Spleen (tissue), 11 donors: ENCODE results near the gene BBOX1. TPM values are rescaled to one million over a fixed set of nuclear protein-coding genes. Genes with fewer than 3 reads are reported as not detected.

Experiments
- DNase-seq: peaks from one replicate; pipeline ENCODE4 v3.0.0-alpha.2; 2020
- H3K27ac ChIP-seq, 8 donors: fragments of 200-600 bp; sonication (generic) in 7 of 8; 1 replicate in 4 of 8; 2 replicates in 4 of 8; pipeline versions ENCODE4 v1.5.0 to v1.8.0; 2016 to 2021; ENCODE audit warnings: inconsistent platforms in 4 of 8, mild to moderate bottlenecking in 4 of 8, moderate library complexity in 1 of 8
- H3K27me3 ChIP-seq, 7 donors: fragments of 200-600 bp; sonication (generic) in 6 of 7; replicated peaks in 1 of 7; 1 replicate in 4 of 7; 2 replicates in 3 of 7; pipeline versions ENCODE4 v1.5.0 to v1.8.0; 2016 to 2021; ENCODE audit warnings: inconsistent platforms in 3 of 7, mild to moderate bottlenecking in 1 of 7
- H3K36me3 ChIP-seq, 6 donors: fragments of 200-600 bp; sonication (generic) in 5 of 6; 1 replicate in 4 of 6; 2 replicates in 2 of 6; pipeline versions ENCODE4 v1.5.0 to v1.8.0; 2016 to 2021; ENCODE audit warnings: inconsistent platforms in 2 of 6
- H3K4me1 ChIP-seq, 6 donors: fragments of 200-600 bp; sonication (generic) in 5 of 6; 1 replicate in 3 of 6; 2 replicates in 3 of 6; pipeline versions ENCODE4 v1.5.0 to v1.8.0; 2016 to 2021; ENCODE audit warnings: inconsistent platforms in 3 of 6
- H3K4me3 ChIP-seq, 8 donors: fragments of 200-600 bp; sonication (generic) in 7 of 8; 1 replicate in 4 of 8; 2 replicates in 4 of 8; pipeline versions ENCODE4 v1.5.0 to v1.8.0; 2016 to 2021; ENCODE audit warnings: inconsistent platforms in 4 of 8, mild to moderate bottlenecking in 4 of 8, moderate library complexity in 2 of 8
- H3K9me3 ChIP-seq, 8 donors: fragments of 200-600 bp; sonication (generic) in 7 of 8; 1 replicate in 4 of 8; 2 replicates in 4 of 8; pipeline versions ENCODE4 v1.5.0 to v1.8.0; 2016 to 2021; ENCODE audit warnings: inconsistent platforms in 4 of 8
- CTCF ChIP-seq, 11 experiments: fragments of 200-600 bp in 7 of 11; fragments of 450-650 bp in 4 of 11; sonication (generic) in 4 of 11; IDR thresholded peaks in 8 of 11; conservative IDR thresholded peaks in 3 of 11; 1 replicate in 7 of 11; 2 replicates in 4 of 11; pipeline versions ENCODE4 v1.4.0 to v1.8.0; 2016 to 2021; ENCODE audit warnings: antibody characterized with exemption in 11 of 11, inconsistent platforms in 4 of 11, mild to moderate bottlenecking in 1 of 11
- POLR2A ChIP-seq, 3 donors: fragments of 450-650 bp; IDR thresholded peaks; one replicate each; pipeline ENCODE4 v1.5.1; 2017; ENCODE audit warnings: antibody characterized with exemption in 3 of 3, mild to moderate bottlenecking in 1 of 3
- POLR2AphosphoS5 ChIP-seq, 3 donors: sonication (generic); formaldehyde crosslinking; IDR thresholded peaks; one replicate each; pipeline ENCODE4 v1.5.1; 2017; ENCODE audit warnings: antibody characterized with exemption in 3 of 3
- WGBS, 5 donors: extraction: QIAGEN DNeasy Blood & Tissue Kit in 3 of 5; methylation state at CpG; one replicate each; pipeline versions ENCODE4 v1.1.5 to v1.1.7; 2013 to 2018; 5-methylcytosine and 5-hydroxymethylcytosine counted together
- intact Hi-C: fragments of 100-400 bp; cut with DNase I; formaldehyde crosslinking; loops from one replicate; pipeline ENCODE4 v1.15.0; 2023; ENCODE audit warnings: low total_unique reads
- polyA plus RNA-seq, 3 donors: library from polyadenylated mRNA; stranded (reverse); fragments of 200-250 nt; gene quantifications; one replicate each; pipeline ENCODE4 v1.2.1, GENCODE V29; 2013
- total RNA-seq, 7 donors: library from RNA; depleted of rRNA in 3 of 7; stranded (reverse); fragments of >200 nt in 3 of 7; fragmentation: NEBNext Ultra II Directional in 4 of 7; extraction: Animal tissue kit (Norgen Biotek cat#: 25700) in 4 of 7; gene quantifications; one replicate each; pipeline versions ENCODE4 v1.1.0 to v1.2.1, GENCODE V29; 2016 to 2021
- donor health status: healthy with polysubstance abuse.
- donor health status: DM: no; HTN: no; CAD: no; lungs with moderate emphysema.
- donor health status: DM: no; HTN: no; CAD: no.
- donor health status: Bipolar disorder and iron deficiency.
- donor health status: healthy.
- donor health status: DM: no; HTN: no; CAD: no.
- donor health status: DM: yes; HTN: yes; CAD: no.

Gene BBOX1
- total and polyA plus RNA-seq, 10 donors, result not detected

- no peaks in the 10 kb centered on the region for H3K27me3 ChIP-seq
- no peaks in the 10 kb centered on the region for H3K36me3 ChIP-seq
- H3K9me3 ChIP-seq, result no peaks in the 10 kb centered on the region
- TF ChIP-seq CTCF (IDR thresholded peaks at IDR 0.05 in 8 of 11, conservative IDR thresholded peaks at IDR 0.05 in 3 of 11), result no peak
- no peak for TF ChIP-seq POLR2A (IDR thresholded peaks at IDR 0.05)
- no peak for TF ChIP-seq POLR2AphosphoS5 (IDR thresholded peaks at IDR 0.05)
- 71 to 83% (median 78%) methylated on average over 2 of the region's 2 CpGs for WGBS, 5 donors
- peaks cover 0 to under 1% (median 0%) of the 10 kb centered on the region in 6 donors for H3K4me1 ChIP-seq
- intact Hi-C loops, result no loop called here
- no peak overlapping the region for H3K27ac ChIP-seq
- no peak for DNase-seq
- no peak overlapping the region for H3K4me3 ChIP-seq
Measured at GRCh38 chr11:27111896-27112295, 71.3 kb downstream of the BBOX1 start.

- no peak for TF ChIP-seq CTCF (IDR thresholded peaks at IDR 0.05 in 8 of 11, conservative IDR thresholded peaks at IDR 0.05 in 3 of 11)
- no peak for TF ChIP-seq POLR2AphosphoS5 (IDR thresholded peaks at IDR 0.05)
- no peak for TF ChIP-seq POLR2A (IDR thresholded peaks at IDR 0.05)
- H3K4me3 ChIP-seq, result no peak overlapping the region
- H3K36me3 ChIP-seq, result no peaks in the 10 kb centered on the region
- intact Hi-C loops, result no loop called here
- no peaks in the 10 kb centered on the region for H3K27me3 ChIP-seq
- WGBS, 5 donors, result 86 to 94% (median 93%) methylated on average over 1 of the region's 1 CpG
- no peak for DNase-seq
- H3K4me1 ChIP-seq, result peaks cover 0 to 6% (median 0%) of the 10 kb centered on the region in 6 donors
- H3K27ac ChIP-seq, result no peak overlapping the region
- H3K9me3 ChIP-seq, result no peaks in the 10 kb centered on the region
Measured at GRCh38 chr11:27112946-27113345, 72.3 kb downstream of the BBOX1 start.

- Histone ChIP-seq H3K27ac (no peak overlapping the region), H3K36me3 (no peaks in the 10 kb centered on the region), H3K9me3 (no peaks in the 10 kb centered on the region), H3K4me3 (no peak overlapping the region), H3K27me3 (no peaks in the 10 kb centered on the region), H3K4me1 (peaks cover 0 to 6% (median 0%) of the 10 kb centered on the region in 6 donors)
- no peak for TF ChIP-seq CTCF (IDR thresholded peaks at IDR 0.05 in 8 of 11, conservative IDR thresholded peaks at IDR 0.05 in 3 of 11)
- no peak for TF ChIP-seq POLR2A (IDR thresholded peaks at IDR 0.05)
- no peak for TF ChIP-seq POLR2AphosphoS5 (IDR thresholded peaks at IDR 0.05)
- intact Hi-C loops, result no loop called here
- WGBS, 5 donors, result 73 to 84% (median 80%) methylated on average over 3 of the region's 3 CpGs
- DNase-seq, result no peak
Measured at GRCh38 chr11:27115051-27115650, 74.5 kb downstream of the BBOX1 start.

GRCh38 chr11:27116684-27117083 lies 76.1 kb downstream of the BBOX1 start:
- TF ChIP-seq POLR2AphosphoS5 (IDR thresholded peaks at IDR 0.05) (no peak), CTCF (IDR thresholded peaks at IDR 0.05 in 8 of 11, conservative IDR thresholded peaks at IDR 0.05 in 3 of 11) (no peak), POLR2A (IDR thresholded peaks at IDR 0.05) (no peak)
- Histone ChIP-seq H3K9me3 (no peaks in the 10 kb centered on the region), H3K4me1 (peaks cover 0 to 6% (median 0%) of the 10 kb centered on the region in 6 donors), H3K36me3 (no peaks in the 10 kb centered on the region), H3K27ac (no peak overlapping the region), H3K27me3 (no peaks in the 10 kb centered on the region), H3K4me3 (no peak overlapping the region)
- no peak for DNase-seq
- 21 to 30% (median 26%) methylated on average over 1 of the region's 1 CpG for WGBS, 5 donors
- intact Hi-C loops, result no loop called here
